HG03196 (cell line): ENCODE data around the gene KIF22.
A peak's percentile ranks its signal among the peaks of the same experiment; 100 is the strongest.
"Not testable (repeated sequence)": the region's sequence is repeated elsewhere in the genome, so short reads cannot be mapped to it uniquely, and the experiment has no call there.

Experiments
- ATAC-seq: cut with Tn5 transposase; IDR thresholded peaks from one replicate; pipeline ENCODE4 v1.9.1; 2021; ENCODE audit not compliant: unreplicated experiment

KIF22 gene

DNA sequence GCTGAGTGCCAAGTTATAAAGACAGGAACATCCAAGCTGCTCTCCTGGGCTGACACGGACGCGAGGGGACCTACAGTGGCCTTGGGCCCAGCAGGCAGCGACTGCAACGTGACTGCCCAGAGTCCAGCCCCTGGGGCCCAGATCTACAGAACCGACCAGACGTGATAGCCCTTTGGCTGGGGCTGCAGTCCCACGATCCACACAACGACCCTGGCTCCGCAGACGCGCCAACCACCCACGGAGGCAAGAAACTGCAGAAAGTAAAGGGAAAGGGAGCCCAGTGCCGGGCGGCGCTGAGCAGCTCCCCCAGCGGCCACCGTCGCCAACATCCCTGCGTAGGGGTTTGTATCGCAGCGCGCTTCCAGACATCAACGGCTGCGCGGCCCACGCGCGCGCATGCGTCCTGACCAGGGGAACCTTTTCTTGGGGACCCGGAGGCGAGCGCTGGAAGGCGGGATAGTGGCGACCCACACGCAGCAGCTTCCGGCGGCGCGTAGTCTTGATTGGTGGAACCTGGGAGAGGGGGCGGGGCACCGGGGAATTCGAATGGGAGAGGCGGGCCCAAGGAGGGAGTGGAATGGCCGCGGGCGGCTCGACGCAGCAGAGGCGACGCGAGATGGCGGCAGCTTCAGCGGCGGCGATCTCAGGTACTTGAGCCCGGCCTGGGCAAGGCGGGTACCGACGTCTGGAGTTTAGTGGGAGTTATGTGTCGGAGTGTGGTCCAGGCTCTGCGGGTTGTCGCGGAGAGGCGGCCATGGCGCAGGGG is at the start of gene KIF22:
KIF22 (plus strand) TSS at position 569 of the 766 bp plus-strand sequence; CDS start at position 578, 9 bp downstream.
- peak; percentile 92 for ATAC-seq

GRCh38 chr16:29742683-29743275 is 47.8 kb upstream of the KIF22 start:
- ATAC-seq: no peak

GRCh38 chr16:29743475-29743826 is 47.1 kb upstream of the KIF22 start:
- no peak for ATAC-seq

- no peak for ATAC-seq
Observed at GRCh38 chr16:29743827-29744531, 46.6 kb upstream of the KIF22 start.

GRCh38 chr16:29744541-29745101 is 45.9 kb upstream of the KIF22 start:
- no peak for ATAC-seq

- peak; percentile 20 for ATAC-seq
Observed at GRCh38 chr16:29745121-29745852, 45.3 kb upstream of the KIF22 start.

DNA sequence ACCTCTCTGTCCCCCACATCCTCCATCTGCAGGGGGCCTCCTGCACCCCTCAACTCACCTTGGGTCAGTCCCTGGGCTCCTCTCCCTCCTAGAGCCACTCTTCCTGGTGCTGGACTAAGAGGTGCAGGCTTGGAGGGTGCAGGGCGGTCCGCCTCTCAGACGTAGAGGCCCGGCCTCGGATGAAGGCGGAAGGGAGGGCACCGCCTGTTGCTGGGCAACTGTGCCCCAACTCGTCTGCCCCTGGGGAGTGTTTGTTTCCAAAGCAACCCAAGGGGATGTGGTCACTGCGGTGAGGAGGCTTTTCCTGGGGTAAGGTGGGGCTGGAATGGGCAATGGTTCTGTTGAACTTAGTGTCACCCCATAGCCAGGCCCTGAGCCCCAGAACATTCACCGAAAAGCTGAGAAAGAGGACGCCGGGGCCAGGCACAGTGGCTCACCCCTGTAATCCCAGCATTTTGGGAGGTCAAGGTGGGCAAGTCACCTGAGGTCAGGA is 44.7 kb upstream of the KIF22 start, which contains the start of gene C16orf54:
C16orf54 (minus strand) TSS at position 138 of the 493 bp plus-strand sequence. CDS start 1,039 bp downstream, outside the sequence.
- ATAC-seq: peak; percentile 78

- not testable (repeated sequence) for ATAC-seq
Observed at GRCh38 chr16:29746518-29746917, 44.0 kb upstream of the KIF22 start.

DNA sequence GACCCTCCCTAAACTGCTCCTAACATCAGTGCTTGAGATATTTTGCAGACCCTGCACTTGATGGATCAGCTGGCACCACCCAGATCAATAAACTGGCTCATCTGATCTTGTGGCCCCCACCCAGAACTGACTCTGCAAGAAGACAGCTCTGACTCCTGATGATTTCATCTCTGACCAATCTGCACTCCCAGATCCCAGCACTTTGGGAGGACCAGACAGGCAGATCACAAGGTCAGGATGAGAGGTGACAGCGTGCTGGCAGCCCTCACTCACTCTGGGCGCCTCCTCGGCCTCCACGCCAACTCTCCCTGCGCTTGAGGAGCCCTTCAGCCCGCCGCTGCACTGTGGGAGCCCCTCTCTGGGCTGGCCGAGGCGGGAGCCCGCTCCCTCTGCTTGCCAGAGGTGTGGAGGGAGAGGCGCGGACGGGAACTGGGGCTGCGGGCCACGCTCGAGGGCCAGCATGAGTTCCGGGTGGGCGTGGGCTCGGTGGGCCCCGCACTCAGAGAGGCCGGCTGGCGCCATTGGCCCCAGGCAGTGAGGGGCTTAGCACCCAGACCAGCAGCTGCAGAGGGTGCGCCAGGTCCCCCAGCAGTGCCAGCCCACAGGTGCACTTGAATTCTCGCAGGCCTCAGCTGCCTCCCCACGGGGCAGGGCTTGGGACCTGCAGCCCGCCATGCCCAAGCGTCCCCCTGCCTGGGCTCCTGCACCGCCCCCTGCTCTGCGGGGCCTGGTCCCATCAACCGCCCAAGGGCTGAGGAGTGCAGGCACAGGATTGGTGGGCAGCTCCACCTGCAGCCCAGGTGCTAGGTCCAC is 42.4 kb upstream of the KIF22 start:
- no peak for ATAC-seq

GRCh38 chr16:29748760-29749149 is 41.8 kb upstream of the KIF22 start:
- not testable (repeated sequence) for ATAC-seq

DNA sequence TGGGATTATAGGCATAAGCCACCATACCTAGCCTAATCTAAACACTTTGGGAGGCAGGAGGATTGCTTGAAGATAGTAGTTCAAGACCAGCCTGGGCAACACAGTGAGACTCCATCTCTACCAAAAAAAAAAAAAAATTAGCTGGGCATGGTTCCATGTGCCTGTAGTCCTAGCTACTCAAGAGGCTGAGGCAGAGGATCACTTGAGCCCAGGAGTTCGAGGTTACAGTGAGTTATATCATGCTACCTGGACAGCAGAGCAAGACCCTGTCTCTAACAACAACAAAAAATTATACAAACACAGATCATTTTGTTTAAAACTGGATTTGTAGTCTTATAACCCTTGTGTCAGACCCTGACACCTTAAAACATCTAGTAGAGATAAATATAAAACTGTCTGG is 37.0 kb upstream of the KIF22 start:
- ATAC-seq: no peak

DNA sequence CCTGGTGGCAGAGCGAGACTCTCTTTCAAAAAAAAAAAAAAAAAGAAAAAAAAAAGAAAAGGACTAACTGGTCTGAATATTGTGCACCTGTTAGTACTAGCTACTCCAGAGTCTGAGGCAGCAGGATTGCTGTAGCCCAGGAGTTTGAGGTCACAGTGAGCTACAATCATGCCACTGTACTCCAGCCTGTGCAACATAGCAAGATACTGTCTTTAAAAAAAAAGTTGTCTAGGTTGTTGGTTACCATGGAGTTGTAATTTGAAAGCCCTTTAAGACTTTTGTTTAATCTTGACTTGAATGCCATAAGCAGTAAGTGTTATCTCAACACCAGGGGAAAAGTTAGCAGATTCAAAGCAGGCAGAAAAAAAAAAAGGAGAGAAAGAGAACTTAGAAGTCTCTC is 33.9 kb upstream of the KIF22 start:
- ATAC-seq: no peak

DNA sequence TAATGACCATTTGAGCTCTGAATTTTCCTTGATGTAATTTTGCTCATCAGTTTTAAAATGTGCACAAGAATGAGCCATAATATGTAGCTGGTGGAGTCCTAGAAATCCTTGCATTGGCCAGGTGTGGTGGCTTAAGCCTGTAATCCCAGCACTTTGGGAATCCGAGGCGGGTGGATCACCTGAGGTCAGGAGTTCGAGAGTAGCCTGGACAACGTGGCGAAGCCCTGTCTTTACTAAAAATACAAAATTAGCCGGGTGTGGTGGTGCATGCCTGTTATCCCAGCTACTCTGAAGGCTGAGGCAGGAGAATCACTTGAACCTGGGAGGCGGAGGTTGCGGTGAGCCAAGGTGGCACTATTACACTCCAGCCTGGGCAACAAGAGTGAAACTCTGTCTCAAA is 33.5 kb upstream of the KIF22 start:
- not testable (repeated sequence) for ATAC-seq

GRCh38 chr16:29757950-29758466 is 32.5 kb upstream of the KIF22 start:
- no peak for ATAC-seq

- no peak for ATAC-seq
Observed at GRCh38 chr16:29760567-29761279, 29.8 kb upstream of the KIF22 start.

DNA sequence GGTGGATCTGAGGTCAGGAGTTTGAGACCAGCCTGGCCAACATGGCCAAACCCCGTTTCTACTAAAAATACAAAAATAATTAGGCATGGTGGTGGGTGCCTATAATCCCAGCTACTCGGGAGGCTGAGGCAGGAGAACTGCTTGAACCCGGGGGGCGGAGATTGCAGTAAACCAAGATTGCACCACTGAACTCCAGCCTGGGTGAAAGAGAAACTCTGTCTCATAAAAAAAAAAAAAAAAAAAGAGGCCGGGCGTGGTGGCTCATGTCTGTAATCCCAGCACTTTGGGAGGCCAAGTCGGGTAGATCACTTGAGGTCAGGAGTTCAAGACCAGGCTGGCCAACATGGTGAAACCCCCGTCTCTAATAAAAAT is 29.3 kb upstream of the KIF22 start:
- not testable (repeated sequence) for ATAC-seq

- no peak for ATAC-seq
Observed at GRCh38 chr16:29761882-29762281, 28.7 kb upstream of the KIF22 start.

DNA sequence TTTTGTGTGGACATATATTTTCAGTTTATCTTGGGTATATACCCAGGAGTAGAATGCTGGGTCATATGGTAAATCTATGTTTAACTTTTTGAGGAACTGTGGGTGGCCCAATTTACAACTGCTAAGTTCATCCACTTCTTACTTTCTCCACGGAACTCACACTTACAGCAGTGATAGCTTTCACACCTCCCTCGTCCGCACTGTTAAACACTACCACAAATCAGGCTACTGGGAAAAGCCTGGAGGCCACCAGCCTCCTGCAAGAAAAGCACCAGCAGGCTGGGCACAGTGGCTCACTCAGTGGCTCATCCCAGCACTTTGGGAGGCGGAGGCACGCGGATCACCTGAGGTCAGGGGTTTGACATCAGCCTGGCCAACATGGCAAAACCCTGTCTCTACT is 27.2 kb upstream of the KIF22 start:
- no peak for ATAC-seq
